Neural progenitor cell (in vitro differentiated cells): ENCODE results near the gene MAP3K7CL.

ENCODE experiments used
- EZH2 ChIP-seq: fragments of 200-600 bp; sonication (generic); IDR thresholded peaks from 2 replicates; pipeline ENCODE4 v1.6.1; 2017; ENCODE audit warnings: antibody characterized with exemption, mild to moderate bottlenecking, moderate library complexity
- TF ChIP-seq, protein P1 (sequence below): fragments of 200-600 bp; sonication (generic); IDR thresholded peaks from 2 replicates; pipeline ENCODE4 v1.5.1; 2017; ENCODE audit warnings: antibody characterized with exemption, mild to moderate bottlenecking

DNA sequence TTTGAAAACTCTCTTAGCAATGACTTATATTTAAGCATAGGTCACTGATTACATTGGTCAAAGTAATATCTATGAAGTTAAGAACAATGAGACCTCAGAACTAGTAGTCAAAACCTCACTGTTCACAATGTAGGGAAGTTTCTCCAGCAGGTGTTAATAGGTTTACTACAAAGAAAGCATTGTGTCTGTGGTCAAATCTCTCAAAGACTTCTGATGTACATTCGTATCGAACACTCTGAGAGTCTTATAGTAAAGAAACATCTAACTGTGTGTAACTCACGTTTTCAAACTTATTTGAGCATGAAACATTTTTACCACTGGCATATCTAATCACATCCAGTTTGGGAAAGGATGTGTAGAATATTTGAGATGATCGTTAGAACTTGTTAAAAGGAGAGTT is 76.0 kb downstream of the MAP3K7CL start:
- TF ChIP-seq EZH2 = no peak
- TF ChIP-seq, protein P1, sequence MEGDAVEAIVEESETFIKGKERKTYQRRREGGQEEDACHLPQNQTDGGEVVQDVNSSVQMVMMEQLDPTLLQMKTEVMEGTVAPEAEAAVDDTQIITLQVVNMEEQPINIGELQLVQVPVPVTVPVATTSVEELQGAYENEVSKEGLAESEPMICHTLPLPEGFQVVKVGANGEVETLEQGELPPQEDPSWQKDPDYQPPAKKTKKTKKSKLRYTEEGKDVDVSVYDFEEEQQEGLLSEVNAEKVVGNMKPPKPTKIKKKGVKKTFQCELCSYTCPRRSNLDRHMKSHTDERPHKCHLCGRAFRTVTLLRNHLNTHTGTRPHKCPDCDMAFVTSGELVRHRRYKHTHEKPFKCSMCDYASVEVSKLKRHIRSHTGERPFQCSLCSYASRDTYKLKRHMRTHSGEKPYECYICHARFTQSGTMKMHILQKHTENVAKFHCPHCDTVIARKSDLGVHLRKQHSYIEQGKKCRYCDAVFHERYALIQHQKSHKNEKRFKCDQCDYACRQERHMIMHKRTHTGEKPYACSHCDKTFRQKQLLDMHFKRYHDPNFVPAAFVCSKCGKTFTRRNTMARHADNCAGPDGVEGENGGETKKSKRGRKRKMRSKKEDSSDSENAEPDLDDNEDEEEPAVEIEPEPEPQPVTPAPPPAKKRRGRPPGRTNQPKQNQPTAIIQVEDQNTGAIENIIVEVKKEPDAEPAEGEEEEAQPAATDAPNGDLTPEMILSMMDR = no peak
